Right renal cortex interstitium (tissue), 3 donors: ENCODE measurements around the gene MANBA. TPM values are rescaled to one million over a fixed set of nuclear protein-coding genes. Genes with fewer than 3 reads are reported as not detected.

Source experiments
- DNase-seq, 3 donors: peaks; one replicate each; pipeline ENCODE4 v3.0.0-alpha.2; 2013; ENCODE audit warnings: low read depth in 3 of 3, low spot score in 2 of 3
- polyA plus RNA-seq, 3 donors: library from polyadenylated mRNA; unstranded; fragments of 120-200 nt; gene quantifications; one replicate each; pipeline ENCODE4 v1.2.1, GENCODE V29; 2013; ENCODE audit not compliant: insufficient read length in 3 of 3

The MANBA gene
- polyA plus RNA-seq, 3 donors, result 20.3 to 21.9 (median 20.6) TPM

DNA sequence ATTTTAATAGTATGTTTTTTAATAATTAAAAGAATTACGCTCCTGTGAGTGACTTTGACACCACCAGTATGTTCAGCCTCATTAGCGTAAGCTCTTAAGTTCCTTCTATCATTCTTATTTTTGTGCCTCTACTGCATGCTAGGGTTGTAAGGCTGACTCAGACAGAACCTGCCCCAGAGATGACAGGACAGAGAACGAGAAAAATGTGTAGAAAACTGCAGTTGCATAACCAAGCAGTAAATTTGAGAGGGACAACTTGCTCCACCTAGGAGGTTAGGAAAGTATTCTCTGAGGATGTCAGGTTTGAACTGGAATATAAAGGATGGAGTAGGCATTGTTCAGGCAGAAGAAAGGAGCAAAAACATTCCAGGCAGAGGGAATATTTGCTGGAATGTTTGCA is 160.9 kb downstream of the MANBA start:
- no peak for DNase-seq

DNA sequence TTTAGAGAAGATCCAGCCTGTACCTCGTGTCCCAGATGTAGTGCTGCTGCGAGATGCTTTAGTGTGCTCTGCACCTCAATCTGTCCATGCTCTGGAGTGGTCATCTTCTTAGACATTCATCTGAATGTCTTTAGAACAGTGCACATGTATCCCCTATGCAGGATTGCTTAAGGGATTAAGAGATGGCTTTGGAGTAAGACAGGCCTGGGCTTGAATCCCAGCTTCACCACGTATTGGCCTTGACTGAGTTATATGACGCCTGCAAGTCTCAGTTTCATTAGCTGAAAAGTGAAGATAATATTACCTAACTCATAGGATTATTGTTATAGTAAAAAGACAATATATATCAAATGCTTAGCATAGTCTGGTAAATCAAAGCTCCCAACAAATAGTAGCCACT is 161.3 kb downstream of the MANBA start:
- no peak for DNase-seq

DNA sequence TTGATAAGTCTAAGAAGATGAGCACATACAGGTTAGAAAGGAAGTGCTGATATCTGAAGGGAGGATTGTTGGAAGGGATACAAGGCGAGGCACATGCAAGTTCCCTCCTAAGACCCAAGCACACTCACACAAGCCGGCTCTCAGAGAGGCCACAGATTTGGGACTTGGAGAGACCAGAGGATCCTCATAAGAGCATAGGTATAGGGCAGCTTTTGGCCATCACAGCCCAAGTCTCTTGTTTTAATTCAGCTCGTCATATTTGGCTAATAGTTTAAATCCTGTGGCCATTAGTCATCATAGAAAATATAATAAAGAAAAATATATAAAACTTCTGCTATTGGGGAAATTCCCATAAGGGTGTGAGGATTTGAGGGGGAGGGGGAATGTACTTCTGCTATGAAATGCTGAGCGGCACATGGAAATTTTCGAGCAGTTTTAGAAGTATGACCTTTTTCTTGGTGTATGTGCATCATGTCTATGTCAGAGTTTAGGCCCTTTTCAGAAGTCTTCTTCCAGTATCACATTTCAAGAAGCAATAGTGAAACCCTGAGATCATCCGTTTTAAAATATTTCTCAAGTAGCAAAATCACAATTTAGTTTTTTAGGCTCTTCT is 161.9 kb downstream of the MANBA start:
- DNase-seq, result no peak

DNA sequence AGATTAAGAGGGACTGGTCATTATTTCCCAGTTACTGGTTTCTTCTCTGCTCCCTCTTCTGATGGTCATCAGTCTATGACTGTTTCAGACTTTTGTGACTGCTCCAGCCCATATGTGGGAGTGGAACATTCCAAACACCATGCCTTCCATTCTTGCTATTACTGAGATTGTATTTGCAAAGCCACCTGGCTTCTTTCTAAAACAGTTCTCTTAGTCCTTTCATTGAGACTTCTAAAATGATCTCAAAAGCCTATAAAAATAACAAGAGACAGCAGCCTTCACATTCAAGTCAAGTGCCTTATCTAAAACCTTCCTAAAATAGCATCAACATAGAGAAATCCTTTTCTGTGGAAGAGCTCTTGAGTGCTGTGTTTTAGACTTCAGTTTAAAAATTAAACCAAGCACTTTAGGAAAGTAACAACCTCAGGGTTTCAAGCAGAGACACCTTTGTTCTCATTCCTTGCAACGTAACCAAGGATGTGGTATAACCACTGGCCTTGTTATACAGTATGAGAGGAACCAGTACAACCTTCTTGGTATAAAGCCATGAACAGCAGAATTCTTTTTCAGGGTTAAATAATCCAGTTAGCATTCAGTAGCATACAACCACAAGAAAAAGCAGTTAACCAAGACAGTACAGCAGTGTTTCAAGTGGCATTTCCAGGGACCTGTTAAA is 162.5 kb downstream of the MANBA start:
- DNase-seq, result no peak

DNA sequence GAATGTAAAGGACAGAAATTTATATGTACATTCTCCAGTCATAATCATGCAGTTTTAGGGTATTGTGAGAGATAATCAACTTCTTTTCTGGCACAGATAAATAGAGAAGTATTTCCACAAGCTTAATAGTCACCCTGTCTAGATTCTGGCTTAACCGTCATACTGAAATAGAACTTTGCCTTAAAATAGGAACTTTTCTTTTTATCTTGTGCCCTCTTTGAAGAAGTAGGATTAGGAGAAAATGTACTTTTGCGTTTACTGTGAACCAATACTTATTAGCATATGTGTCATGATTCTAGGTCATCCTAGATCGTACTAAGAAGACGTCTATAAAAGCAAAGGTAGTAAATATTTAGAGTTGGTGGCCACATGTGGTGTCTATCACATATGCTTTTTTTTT is 164.2 kb downstream of the MANBA start:
- no peak for DNase-seq

DNA sequence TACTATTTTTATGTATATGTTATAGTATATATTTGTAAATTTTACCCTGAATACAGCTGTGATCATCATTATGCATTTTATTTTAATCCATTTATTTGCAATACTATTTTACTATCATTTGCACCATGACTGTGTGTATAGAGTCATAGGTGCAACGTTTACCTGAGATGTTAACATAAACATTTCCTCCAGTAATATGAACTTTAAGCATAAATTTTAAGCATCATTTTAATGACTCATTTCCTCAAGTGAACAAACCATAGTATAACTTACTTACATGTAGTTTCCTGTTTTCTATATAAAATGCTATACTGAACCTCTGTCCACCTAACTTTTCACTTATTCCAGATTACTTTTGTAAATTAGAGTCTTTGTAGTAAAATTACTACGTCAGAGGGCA is 166.8 kb downstream of the MANBA start:
- no peak for DNase-seq

DNA sequence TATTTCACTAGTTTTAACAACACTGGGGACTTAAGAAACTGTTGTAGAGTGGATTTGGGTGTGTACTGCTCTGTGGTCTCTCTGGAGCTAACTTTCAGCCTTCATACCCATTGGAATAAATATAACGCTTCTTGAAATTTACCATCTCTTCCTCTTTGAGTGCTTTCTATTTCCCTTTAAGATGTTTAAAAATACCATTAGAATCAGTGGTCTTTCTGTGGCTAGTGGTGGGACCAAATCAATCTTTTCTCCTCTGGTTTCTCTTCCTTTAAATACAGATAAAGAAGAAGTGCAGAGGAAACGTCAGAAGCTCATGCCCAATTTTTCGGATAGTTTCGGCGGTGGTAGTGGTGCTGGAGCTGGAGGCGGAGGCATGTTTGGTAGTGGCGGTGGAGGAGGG is 167.6 kb downstream of the MANBA start:
- DNase-seq, result no peak

DNA sequence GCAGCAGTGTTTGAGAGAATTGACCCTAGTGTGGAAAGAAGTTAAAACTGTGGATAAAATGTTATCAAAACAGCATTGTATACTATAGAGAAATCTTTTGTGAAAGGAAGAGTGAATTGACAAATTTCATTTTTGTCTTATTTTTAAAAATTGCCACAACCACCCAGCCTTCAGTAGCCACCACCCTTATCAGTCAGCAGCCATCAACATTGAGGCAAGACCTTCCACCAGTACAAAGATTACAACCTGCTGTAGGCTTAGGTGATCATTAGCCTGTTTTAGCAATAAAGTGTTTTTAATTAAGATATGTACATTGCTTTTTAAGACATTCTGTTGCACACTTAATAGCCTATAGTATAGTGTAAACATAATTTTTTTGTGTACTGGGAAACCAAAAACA is 168.5 kb downstream of the MANBA start:
- no peak for DNase-seq

DNA sequence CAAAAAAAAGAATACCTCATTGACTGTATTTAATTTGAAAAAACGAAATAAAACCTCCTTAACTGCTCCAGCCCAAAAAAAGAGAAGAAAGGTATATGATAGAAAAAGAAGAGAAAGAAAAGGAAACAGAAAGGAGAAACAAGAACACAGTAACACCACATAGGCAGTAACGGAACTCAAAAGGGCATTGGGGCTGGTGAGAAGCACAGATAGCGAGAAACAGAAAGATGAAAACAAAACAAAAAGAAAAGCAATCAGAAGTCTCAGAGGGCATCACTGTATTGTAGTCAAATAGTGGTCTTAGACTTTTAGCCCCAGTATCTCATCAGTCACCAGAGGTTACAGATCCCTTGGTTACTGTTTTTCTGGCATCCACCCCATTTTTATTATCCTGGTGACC is 171.0 kb downstream of the MANBA start:
- no peak for DNase-seq

DNA sequence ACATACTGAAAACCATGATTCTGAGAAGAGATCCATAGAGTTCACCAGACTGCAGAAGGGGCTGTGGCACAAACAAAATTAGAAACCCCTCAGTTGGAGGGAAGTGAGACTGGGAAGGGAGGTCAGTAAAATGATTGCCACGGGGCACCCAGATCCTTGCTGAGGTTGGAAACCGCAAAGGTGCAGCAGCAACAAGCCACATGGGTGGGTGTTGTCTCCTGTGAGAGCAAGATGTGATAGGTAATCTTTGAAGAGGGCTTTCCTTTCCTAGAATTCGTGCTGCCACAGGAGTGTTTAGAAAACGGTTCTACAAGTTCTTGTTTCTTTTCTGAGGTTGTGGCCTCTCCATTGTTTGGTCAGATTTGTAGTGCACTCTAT is 174.1 kb downstream of the MANBA start:
- no peak for DNase-seq

DNA sequence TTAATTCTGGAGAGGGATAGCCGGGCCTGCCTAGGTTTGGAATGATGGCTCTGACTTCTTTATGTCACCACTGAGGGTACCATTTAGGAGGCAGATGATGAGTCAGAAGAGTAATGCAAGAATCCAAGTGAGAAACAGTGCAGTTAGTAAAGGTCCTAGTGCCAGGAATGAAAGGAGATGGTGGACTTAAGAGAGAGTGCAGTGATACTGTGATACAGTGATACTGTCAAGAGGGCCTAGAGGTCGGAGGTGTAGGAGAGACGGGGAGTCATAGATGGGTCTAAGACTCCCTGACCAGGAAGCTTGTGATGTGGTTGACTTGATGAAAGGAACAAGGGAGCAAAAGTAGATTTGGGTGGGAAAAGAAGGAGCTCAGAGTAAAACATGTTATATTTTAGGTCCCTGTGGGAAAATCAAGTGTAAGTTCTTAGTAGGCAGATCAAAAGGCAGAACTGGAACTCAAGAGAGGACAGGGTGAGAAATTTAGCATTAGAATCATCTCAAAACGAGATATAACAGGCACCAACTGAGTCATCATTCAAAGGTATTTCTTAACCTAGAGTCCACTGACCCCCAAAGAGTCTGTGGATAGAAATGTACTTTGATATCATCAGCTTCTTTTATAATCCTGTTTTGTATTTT is 174.6 kb downstream of the MANBA start:
- no peak for DNase-seq

DNA sequence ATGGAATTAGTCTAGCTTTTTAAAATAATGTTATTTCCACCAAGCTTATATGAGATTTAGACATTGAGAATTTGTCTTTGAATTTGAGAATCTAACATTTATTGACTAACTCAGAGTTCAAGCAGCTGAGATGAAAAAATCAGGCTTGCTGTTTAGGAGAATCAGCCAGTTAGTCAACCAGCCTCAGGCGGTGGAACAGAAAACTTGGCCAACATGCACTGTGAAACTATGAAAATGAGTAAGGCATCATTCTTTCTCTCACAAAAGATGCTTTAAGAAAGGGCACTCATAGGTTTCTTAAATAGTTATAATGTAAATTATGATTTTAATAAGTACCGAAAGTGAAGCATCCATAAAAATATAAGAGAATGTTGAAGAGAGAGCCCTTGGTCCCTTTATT is 175.4 kb downstream of the MANBA start:
- no peak for DNase-seq

DNA sequence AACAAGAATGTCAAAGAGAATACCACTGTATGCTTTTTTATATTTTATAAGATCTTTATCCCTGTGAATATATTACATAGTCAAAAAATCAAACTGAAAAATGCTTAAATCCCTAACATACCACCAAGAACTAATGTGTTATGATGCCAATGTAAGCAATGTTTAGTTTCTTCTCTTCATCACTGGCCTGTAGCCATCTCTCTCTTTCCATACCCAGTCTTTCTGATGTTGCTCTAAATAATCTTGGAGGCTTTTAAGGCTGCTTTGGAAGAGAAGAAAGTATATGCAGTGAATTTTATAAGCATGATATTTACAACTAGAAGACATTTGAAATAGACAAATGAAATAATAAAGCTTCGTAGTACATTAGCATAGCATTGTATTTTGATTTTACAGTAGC is 176.7 kb downstream of the MANBA start:
- DNase-seq, result no peak

Other genes with a start within 250 kb of the MANBA start
- gene UBE2D3, start 66.6 kb upstream of the MANBA start, polyA plus RNA-seq, result 100 to 1,000 TPM; 299 to 315 (median 302) TPM
- 10 to 100 TPM; 50.1 to 54.8 (median 51.5) TPM for gene CISD2, start 108.0 kb upstream of the MANBA start, polyA plus RNA-seq